Epithelial cell of proximal tubule (primary cell): ENCODE measurements around the gene DPYSL4. TPM values are rescaled to one million over a fixed set of nuclear protein-coding genes. Genes with fewer than 3 reads are reported as not detected.

Source experiments
- DNase-seq: peaks from one replicate; pipeline ENCODE4 v3.0.0-alpha.2; 2011; ENCODE audit warnings: low read depth
- H3K4me3 ChIP-seq: 2 replicates; pipeline ENCODE4 v1.5.1; 2011; ENCODE audit warnings: low read depth, mild to moderate bottlenecking, low read length
- total RNA-seq: library from RNA; depleted of rRNA; stranded (reverse); fragments of >200 nt; gene quantifications from 2 replicates; pipeline ENCODE4 v1.2.3, GENCODE V29; 2015
- TF ChIP-seq, protein P1 (sequence below): conservative IDR thresholded peaks from 2 replicates; pipeline ENCODE4 v1.5.1; 2012; ENCODE audit warnings: low read depth, mild to moderate bottlenecking, low read length

Gene DPYSL4
- total RNA-seq, 1 donor from 2014 or later, result 3.3 TPM

DNA sequence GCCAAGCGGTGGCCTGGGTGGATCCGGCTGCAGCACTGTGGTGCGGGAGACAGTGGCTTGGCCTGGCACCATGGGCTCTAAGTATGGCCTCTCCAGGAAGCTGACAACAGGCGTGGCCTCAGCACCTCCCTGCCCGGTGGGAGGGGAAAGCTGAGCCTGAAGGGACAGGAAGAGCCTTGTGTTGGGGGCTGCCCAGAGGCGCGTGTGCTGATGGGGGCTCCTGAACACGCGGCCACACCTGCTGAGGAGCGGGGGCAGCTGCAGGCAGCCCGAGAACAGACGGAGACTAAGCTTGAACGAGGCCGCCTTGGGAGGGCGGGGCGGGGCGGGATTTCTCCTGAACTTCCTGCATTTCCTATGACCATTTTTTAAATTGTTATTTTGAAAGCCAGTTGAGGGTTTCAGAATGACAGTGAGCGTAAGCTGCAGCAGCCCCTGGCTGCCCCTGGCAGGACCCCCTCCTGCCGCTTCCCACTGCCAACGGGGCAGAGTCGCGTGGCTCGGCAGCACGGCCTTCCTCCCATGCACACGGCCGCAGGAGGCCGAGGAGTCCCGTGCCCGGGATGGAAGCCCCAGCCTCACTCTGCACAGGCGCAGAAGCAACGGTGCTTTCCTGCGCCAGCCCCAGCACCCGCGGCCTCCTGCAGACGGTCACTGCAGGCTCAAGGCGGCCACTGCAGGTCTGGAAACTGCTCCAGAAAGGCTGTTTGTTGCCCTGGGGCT lies 43.2 kb downstream of the DPYSL4 start:
- DNase-seq, result no peak
- no peak overlapping the region for H3K4me3 ChIP-seq
- TF ChIP-seq, protein P1, sequence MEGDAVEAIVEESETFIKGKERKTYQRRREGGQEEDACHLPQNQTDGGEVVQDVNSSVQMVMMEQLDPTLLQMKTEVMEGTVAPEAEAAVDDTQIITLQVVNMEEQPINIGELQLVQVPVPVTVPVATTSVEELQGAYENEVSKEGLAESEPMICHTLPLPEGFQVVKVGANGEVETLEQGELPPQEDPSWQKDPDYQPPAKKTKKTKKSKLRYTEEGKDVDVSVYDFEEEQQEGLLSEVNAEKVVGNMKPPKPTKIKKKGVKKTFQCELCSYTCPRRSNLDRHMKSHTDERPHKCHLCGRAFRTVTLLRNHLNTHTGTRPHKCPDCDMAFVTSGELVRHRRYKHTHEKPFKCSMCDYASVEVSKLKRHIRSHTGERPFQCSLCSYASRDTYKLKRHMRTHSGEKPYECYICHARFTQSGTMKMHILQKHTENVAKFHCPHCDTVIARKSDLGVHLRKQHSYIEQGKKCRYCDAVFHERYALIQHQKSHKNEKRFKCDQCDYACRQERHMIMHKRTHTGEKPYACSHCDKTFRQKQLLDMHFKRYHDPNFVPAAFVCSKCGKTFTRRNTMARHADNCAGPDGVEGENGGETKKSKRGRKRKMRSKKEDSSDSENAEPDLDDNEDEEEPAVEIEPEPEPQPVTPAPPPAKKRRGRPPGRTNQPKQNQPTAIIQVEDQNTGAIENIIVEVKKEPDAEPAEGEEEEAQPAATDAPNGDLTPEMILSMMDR, result no peak

DNA sequence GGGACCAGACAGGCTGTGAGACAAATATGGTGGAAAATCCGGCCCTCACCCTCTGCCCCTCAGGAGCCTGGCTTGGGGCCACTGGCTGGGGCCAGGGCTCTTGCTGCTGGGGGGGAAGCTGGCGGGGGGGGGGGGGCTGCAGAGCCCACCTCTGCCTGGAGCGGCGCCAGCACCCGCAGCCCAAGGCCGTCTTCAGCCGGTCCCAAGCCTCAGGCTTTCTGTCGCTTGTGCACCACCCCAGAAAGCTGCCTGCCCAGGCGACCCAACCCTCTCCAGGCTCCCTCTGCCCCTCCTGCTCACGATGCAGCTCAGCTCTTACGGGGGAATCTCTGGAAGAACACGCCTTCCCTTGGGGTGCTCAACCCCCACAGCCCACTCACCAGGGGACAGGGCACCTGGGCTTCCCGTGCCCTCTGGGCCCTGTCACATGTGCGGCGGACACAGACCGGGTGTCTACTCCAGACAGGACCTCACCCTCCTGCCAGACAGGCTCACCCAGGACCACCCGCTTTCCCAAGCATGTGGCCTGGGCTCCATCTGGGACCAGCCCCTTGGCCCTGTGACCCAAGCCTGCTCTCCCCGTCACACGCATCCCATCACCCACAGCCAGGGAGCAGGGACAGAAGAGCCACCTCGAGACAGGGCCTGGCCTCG lies 43.9 kb downstream of the DPYSL4 start:
- TF ChIP-seq, protein P1, result no peak
- no peak for DNase-seq
- H3K4me3 ChIP-seq, result no peak overlapping the region

DNA sequence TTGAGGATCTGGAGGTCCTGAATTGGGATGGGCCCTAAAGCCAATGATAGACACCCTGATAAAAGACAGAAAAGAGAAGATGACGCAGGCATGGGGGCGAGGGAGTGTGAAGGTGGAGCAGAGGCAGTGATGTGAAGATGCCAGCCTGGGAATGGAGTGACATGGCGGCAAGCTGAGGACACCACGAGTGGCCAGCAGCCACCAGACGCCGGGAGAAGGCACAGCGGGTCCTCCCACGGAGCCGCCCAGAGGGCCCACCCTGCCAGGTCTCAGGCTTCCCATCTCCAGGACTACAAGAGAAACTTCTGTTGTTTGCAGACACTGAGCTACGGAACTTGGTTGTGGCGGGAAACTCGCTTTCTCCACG lies 44.9 kb downstream of the DPYSL4 start:
- DNase-seq, result no peak
- no peak overlapping the region for H3K4me3 ChIP-seq
- TF ChIP-seq, protein P1, result no peak

DNA sequence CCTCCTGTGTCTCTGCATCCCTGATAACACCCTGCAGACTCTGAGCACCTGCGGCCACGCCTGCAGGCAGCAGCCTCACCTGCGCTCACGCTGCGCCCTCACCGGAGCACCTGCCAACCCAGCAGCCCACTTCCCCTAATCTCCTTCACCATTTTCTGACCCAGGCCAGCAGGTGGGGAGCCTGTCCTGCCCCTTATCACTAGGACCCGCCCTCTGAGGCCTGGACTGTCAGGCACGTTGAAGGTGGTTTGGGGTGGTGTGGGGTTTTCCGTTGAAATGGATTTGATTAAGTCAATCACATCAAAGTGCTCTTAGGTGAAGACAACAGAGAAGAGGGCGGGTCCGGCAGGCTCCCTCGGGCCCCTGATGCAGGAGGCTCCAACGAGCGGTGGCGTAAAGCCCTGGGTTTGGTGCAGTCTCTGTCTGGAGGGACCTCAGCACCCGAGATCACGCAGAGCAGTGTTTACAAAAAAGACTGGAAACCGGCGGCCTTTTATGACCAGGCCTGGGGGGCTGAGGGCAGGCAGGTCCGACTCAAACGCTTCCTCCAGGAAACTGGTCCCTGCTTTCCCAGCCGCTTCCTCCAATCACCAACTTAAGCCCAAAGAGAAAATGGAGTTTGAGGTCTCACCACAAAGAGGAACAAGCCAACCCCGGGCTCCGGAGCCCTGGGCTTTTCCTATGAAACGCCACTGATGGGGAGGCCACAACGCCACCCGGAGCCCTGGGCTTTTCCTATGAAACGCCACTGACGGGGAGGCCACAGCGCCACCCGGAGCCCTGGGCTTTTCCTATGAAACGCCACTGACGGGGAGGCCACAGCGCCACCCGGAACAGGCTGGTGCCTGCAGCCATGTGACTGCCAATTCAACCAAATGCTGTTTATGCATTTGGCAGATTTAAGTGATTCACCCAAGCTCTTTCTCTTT lies 45.5 kb downstream of the DPYSL4 start:
- DNase-seq, result no peak
- H3K4me3 ChIP-seq, result no peak overlapping the region
- TF ChIP-seq, protein P1, result no peak

DNA sequence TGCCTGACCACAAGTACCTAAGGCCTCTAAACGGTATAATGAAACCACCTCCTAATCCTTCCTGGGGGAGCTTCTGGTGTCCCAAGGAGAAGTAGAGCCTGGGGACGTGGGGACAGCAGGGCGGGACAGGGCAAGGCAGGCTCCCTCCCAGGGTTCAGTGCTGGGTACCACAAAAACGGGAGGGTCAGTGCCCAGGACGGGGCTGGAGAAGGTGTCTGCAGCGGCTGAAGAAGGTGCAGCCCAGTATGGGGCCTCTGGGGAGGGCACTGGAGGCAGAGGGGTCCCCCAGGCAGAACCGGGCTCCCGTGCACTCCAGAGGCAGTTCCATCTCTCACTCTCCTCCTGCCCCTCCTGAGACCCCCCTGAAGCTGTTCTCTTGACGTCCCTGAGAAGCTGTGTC lies 46.2 kb downstream of the DPYSL4 start:
- no peak overlapping the region for H3K4me3 ChIP-seq
- TF ChIP-seq, protein P1, result no peak

DNA sequence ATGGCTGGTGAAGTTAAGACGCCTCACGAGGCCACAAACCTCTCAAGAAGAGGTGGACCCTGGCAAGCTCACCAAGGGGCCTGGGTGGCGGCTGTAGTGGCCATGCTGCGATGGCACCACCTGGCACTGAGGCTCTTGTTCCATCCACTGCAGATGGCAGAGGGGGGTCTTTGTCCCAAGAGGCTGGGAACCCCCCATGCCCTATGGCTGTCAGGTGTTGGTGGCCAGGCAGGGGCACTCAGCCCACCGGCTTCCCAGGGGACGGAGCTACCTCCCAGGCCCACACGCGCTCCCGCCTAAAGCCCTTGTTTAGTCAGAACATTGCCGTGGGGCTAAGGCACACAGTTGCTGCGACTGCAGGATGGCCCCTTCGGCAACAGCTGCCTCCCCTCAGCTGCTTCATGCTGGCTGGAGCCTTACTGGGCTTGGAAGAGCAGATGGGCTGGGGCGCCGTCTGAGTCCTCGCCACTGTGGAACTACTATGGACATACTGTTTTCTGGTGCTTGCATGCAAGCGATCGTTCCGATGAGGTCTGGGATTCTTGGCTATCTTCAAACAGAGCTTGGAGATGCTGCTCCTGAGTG lies 46.8 kb downstream of the DPYSL4 start:
- H3K4me3 ChIP-seq, result no peak overlapping the region
- TF ChIP-seq, protein P1, result no peak
- DNase-seq, result no peak

More for the DNA sequence above, 46.2 kb downstream of the DPYSL4 start:
- no peak for DNase-seq
